ENCODE results near the gene MACROH2A2. TPM values are rescaled to one million over a fixed set of nuclear protein-coding genes. Genes with fewer than 3 reads are reported as not detected.
A peak's percentile ranks its signal among the peaks of the same experiment; 100 is the strongest.

The MACROH2A2 gene
- total and polyA plus RNA-seq, 3 donors from 2014 or later, result 31.0 to 72.3 (median 69.6) TPM

DNA sequence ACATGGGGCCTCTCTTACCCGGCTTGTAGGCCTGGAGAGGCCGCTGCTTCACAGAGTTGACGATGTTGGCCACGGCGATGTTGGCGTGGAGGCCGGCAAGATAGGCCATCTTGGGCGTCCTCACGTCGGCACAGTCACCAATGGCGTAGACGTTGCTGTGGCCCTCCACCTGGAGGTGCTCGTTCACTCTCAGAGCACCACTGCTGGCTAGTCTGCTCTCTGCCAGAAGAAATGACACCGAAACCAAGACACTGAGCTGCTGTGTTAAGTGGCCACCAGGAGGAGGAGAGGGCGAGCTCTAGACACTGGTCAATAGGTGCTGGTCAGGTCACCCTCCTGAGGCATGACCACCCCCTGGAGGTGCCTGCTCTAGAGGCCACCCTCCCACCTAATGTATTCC lies 62.3 kb downstream of the MACROH2A2 start:
- H3K9me3 ChIP-seq, result no peaks in the 10 kb centered on the region
- no peaks in the 10 kb centered on the region for H3K4me1 ChIP-seq
- H3K36me3 ChIP-seq (ENCODE audit: low read depth, missing control alignments), result no peaks in the 10 kb centered on the region
- no peaks in the 10 kb centered on the region for H3K27me3 ChIP-seq
- H3K4me3 ChIP-seq, result no peak overlapping the region
- WGBS, 2 donors, result 89 to 97% methylated on average over 3 to 15 of the region's 15 CpGs
- no peak overlapping the region for H3K27ac ChIP-seq
- TF ChIP-seq POLR2A (IDR thresholded peaks at IDR 0.05), result no peak
- TF ChIP-seq, protein P1, sequence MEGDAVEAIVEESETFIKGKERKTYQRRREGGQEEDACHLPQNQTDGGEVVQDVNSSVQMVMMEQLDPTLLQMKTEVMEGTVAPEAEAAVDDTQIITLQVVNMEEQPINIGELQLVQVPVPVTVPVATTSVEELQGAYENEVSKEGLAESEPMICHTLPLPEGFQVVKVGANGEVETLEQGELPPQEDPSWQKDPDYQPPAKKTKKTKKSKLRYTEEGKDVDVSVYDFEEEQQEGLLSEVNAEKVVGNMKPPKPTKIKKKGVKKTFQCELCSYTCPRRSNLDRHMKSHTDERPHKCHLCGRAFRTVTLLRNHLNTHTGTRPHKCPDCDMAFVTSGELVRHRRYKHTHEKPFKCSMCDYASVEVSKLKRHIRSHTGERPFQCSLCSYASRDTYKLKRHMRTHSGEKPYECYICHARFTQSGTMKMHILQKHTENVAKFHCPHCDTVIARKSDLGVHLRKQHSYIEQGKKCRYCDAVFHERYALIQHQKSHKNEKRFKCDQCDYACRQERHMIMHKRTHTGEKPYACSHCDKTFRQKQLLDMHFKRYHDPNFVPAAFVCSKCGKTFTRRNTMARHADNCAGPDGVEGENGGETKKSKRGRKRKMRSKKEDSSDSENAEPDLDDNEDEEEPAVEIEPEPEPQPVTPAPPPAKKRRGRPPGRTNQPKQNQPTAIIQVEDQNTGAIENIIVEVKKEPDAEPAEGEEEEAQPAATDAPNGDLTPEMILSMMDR (IDR thresholded peaks at IDR 0.05), result no peak
- intact Hi-C loops (cut with DNase I; ENCODE audit: low total_unique reads), result no loop called here
- no peak for DNase-seq

- peak; percentile 75 for DNase-seq
- no peaks in the 10 kb centered on the region for H3K36me3 ChIP-seq (ENCODE audit: low read depth, missing control alignments)
- no peak overlapping the region for H3K4me3 ChIP-seq
- WGBS, 2 donors, result 58 to 63% methylated on average over 9 to 12 of the region's 12 CpGs
- no peaks in the 10 kb centered on the region for H3K4me1 ChIP-seq
- H3K27me3 ChIP-seq, result no peaks in the 10 kb centered on the region
- intact Hi-C loops (cut with DNase I; ENCODE audit: low total_unique reads), result no loop called here
- no peak overlapping the region for H3K27ac ChIP-seq
- TF ChIP-seq, protein P1 (IDR thresholded peaks at IDR 0.05), result peak; percentile 62 to 93 (median 72)
- no peak for TF ChIP-seq POLR2A (IDR thresholded peaks at IDR 0.05)
- H3K9me3 ChIP-seq, result no peaks in the 10 kb centered on the region
These were observed 63.5 kb downstream of the MACROH2A2 start for GRCh38 chr10:70115948-70116682.

DNA sequence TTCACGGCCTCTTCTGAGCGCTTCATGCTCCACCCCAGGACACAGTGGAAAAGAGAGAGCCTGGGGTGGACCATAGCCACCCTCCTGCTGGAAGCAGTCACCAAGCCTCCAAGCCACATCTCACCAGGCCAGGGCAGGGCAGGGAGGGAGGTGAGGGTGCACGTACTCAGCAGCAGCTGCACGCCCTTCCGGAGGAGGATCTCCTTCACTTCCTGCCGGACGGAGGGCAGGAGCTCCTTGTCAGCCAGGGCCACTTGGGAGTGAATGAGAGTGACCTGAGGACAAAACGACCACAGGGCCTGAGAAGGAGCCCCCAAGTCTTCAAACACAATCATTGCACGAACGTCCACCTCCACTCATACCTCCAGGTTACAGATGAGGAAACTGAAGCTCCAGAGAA lies 65.0 kb downstream of the MACROH2A2 start:
- Histone ChIP-seq H3K27ac (no peak overlapping the region), H3K4me3 (no peak overlapping the region), H3K27me3 (no peaks in the 10 kb centered on the region), H3K9me3 (no peaks in the 10 kb centered on the region), H3K36me3 (ENCODE audit: low read depth, missing control alignments) (no peaks in the 10 kb centered on the region), H3K4me1 (no peaks in the 10 kb centered on the region)
- DNase-seq, result no peak
- TF ChIP-seq POLR2A (IDR thresholded peaks at IDR 0.05), result no peak
- TF ChIP-seq, protein P1 (IDR thresholded peaks at IDR 0.05), result no peak
- 82 to 100% methylated on average over 2 to 10 of the region's 10 CpGs for WGBS, 2 donors
- intact Hi-C loops (cut with DNase I; ENCODE audit: low total_unique reads), result no loop called here

DNA sequence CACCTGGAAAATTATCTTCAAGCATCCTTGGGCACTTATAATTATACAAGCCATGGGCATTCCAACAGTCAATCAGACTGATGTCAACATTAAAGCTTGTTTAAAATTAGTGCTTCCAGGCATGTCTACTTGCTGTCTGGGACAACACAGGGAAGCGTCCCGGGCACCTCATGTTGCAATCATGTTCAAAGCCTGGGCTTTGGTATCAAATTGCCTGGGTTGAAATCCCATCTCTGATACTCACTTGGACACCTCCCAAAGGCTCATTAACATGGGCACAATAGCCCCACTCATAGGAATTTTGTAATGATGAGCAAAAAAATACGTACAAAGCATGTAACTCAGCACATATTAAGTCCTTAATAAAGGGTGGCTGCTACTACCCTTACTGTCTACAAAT lies 65.5 kb downstream of the MACROH2A2 start:
- no peak for DNase-seq
- Histone ChIP-seq H3K4me3 (no peak overlapping the region), H3K27ac (no peak overlapping the region), H3K36me3 (ENCODE audit: low read depth, missing control alignments) (no peaks in the 10 kb centered on the region), H3K4me1 (no peaks in the 10 kb centered on the region), H3K27me3 (no peaks in the 10 kb centered on the region), H3K9me3 (no peaks in the 10 kb centered on the region)
- WGBS, 2 donors, result 91 to 92% methylated on average over 3 of the region's 3 CpGs
- intact Hi-C loops (cut with DNase I; ENCODE audit: low total_unique reads), result no loop called here
- TF ChIP-seq, protein P1 (IDR thresholded peaks at IDR 0.05), result no peak
- TF ChIP-seq POLR2A (IDR thresholded peaks at IDR 0.05), result no peak

DNA sequence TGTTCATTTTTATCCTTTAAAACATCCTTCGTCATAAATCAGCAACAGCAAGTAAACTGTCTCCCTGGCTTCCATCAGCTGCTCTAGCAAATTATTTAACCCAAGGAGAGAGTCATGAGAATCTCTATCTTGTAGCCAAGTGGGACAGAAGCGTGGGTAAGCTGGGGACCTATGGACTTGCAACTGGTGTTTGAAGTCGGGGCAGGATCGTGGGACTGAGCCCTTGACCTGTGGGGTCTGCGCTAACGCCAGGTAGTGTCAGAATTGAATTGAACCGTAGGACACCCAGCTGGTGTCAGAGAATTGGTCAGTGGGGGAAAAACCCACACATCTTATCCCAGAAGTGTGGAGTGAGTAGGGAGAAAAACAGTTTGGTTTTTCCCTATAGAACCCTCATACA lies 66.6 kb downstream of the MACROH2A2 start:
- TF ChIP-seq, protein P1 (IDR thresholded peaks at IDR 0.05), result no peak
- TF ChIP-seq POLR2A (IDR thresholded peaks at IDR 0.05), result no peak
- 88 to 91% methylated on average over 7 of the region's 7 CpGs for WGBS, 2 donors
- Histone ChIP-seq H3K4me3 (no peak overlapping the region), H3K36me3 (ENCODE audit: low read depth, missing control alignments) (no peaks in the 10 kb centered on the region), H3K9me3 (no peaks in the 10 kb centered on the region), H3K27me3 (no peaks in the 10 kb centered on the region), H3K4me1 (no peaks in the 10 kb centered on the region), H3K27ac (no peak overlapping the region)
- intact Hi-C loops (cut with DNase I; ENCODE audit: low total_unique reads), result no loop called here
- DNase-seq, result no peak

Measured in testis (tissue), 3 donors.